SK-N-MC (cell line): ENCODE measurements around the gene MFGE8.

Source experiments
- EZH2 ChIP-seq: fragments of 200-600 bp; sonication (generic); IDR thresholded peaks from one replicate; pipeline ENCODE4 v1.6.1; 2017; ENCODE audit warnings: antibody characterized with exemption
- FOXP2 ChIP-seq: optimal IDR thresholded peaks from 2 replicates; pipeline ENCODE3; 2011; ENCODE audit warnings: mild to moderate bottlenecking, moderate library complexity; ENCODE audit not compliant: insufficient read depth; ENCODE audit errors: extremely low read length, control extremely low read depth

- TF ChIP-seq EZH2 (no peak), FOXP2 (no peak)
Observed at GRCh38 chr15:88852476-88852875, 60.7 kb downstream of the MFGE8 start.
